ENCODE results near the gene ARHGAP27. TPM values are rescaled to one million over a fixed set of nuclear protein-coding genes. Genes with fewer than 3 reads are reported as not detected.
"Not testable (repeated sequence)": the region's sequence is repeated elsewhere in the genome, so short reads cannot be mapped to it uniquely, and the experiment has no call there.

Gene ARHGAP27, protein sequence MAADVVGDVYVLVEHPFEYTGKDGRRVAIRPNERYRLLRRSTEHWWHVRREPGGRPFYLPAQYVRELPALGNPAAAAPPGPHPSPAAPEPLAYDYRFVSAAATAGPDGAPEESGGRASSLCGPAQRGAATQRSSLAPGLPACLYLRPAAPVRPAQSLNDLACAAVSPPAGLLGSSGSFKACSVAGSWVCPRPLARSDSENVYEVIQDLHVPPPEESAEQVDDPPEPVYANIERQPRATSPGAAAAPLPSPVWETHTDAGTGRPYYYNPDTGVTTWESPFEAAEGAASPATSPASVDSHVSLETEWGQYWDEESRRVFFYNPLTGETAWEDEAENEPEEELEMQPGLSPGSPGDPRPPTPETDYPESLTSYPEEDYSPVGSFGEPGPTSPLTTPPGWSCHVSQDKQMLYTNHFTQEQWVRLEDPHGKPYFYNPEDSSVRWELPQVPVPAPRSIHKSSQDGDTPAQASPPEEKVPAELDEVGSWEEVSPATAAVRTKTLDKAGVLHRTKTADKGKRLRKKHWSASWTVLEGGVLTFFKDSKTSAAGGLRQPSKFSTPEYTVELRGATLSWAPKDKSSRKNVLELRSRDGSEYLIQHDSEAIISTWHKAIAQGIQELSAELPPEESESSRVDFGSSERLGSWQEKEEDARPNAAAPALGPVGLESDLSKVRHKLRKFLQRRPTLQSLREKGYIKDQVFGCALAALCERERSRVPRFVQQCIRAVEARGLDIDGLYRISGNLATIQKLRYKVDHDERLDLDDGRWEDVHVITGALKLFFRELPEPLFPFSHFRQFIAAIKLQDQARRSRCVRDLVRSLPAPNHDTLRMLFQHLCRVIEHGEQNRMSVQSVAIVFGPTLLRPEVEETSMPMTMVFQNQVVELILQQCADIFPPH
- total RNA-seq (2014; rRNA removed; shearing (Covaris generic)) = 171 and 180 TPM in 2 replicates

DNA sequence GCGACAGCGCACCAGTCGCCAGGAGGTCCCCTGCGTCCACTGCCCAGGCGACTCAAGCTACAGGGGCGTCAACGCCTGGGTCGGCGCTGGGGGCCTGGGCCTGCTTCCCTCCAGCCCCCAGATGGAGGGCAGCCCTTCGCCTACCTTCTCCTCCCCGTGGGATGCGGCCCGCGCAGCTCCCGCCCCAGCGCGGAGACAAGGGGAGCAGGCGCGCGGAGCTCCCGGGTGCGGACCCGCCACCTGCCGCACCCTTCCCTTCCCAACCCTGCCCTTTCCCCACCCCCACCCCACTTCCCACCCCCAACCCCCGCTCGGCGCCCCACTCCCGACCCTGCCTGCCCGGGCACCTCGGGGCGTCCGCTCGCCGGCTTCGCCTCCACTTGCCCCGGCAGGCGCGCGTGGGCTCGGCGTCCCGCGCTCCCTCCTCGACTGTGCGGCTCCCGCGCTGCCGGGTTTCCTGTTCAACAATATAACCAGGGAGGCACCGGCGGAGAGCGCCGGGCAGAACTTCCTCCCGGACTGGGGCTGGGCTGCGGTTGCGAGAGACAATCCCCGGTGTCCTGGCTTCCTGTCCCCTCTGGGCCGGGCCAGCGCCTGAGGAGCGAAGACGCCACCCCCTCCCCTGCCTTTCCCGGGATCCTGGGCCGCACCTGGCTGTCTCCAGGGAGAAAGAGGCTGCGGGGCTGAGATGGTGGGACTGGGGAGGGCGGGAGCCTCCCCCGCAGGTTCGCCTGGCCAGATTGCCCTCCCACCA is at the start of gene ARHGAP27:
TSS of gene ARHGAP27 (minus strand) at position 466 of the 754 bp plus-strand sequence. CDS start 2,591 bp downstream, outside the sequence.
- DNase-seq (ENCODE audit: low spot score) = peak; percentile 65

DNA sequence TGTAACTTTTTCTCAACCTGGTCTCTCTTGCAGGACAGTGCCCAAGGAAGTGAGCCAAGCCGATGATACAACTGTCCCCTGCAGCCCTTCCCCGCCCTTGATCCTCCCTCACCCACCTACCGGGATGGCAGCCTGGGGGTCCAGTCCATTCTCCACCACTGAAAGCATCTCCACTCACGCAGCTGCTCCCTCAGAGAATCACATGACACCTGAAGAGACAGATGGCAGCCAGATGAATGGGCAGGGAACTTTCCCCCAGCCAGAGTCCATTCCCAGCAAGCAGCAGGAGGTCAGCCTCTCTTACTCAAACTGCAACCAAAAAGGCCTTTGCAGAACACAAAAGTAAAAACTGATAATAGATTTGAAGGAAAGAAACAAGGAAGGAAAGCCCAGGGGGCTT is 49.6 kb upstream of the ARHGAP27 start:
- DNase-seq (ENCODE audit: low spot score) = not testable (repeated sequence)

DNA sequence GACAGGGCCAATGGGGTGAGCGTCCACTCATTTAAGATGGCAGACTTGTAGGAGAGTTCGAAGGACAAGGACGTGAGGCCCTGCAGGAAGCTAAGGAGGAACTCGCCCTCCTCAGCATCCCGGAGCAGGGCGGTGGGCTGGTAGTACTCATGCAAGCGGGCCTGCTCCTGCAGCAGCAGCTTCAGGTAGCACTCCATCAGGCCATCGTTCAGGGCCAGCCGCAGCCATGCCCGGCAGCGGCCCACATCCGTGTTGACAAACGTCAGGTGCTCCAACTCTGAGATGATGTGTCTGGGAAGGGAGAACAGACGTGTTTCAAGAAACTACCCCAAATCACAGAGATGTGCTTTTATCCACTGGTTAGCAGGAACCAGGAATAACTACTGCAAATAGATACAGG is 42.8 kb upstream of the ARHGAP27 start:
- not testable (repeated sequence) for DNase-seq (ENCODE audit: low spot score)

DNA sequence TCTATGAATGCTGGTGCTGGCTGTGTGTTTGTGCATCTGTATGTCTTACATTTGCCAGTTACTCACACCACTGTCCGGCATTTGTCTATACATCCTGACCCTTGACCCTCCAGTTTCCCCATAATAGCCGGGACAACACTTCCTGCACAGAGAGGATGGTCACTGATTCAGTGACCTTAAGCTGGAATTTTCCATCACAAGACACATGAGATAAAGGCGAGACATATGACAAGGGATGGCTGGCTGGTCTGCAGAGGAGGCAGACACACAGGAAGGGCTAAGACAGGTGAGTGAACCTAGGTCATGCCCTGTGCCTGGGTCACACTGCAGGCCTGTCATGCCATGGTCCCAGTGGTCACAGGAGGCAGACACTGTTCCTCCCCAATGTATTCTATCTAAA is 39.6 kb upstream of the ARHGAP27 start:
- not testable (repeated sequence) for DNase-seq (ENCODE audit: low spot score)

DNA sequence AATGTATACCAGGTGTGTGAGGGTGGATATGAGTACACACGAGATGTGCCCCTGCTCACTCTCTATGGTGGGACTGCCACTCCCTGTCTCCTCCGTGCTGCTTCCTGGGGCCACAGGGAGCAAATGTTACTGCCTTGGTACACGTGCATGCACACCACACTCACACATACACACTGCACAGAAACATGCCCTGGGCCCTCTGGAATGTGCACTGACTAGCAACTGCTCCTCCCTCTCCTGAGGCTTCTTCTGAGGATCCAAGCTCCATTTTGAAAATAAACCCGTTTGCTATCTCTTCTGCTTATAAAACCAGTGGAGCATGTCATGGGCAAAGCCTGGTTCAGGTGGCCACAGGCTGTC is 36.5 kb upstream of the ARHGAP27 start:
- DNase-seq (ENCODE audit: low spot score) = not testable (repeated sequence)

DNA sequence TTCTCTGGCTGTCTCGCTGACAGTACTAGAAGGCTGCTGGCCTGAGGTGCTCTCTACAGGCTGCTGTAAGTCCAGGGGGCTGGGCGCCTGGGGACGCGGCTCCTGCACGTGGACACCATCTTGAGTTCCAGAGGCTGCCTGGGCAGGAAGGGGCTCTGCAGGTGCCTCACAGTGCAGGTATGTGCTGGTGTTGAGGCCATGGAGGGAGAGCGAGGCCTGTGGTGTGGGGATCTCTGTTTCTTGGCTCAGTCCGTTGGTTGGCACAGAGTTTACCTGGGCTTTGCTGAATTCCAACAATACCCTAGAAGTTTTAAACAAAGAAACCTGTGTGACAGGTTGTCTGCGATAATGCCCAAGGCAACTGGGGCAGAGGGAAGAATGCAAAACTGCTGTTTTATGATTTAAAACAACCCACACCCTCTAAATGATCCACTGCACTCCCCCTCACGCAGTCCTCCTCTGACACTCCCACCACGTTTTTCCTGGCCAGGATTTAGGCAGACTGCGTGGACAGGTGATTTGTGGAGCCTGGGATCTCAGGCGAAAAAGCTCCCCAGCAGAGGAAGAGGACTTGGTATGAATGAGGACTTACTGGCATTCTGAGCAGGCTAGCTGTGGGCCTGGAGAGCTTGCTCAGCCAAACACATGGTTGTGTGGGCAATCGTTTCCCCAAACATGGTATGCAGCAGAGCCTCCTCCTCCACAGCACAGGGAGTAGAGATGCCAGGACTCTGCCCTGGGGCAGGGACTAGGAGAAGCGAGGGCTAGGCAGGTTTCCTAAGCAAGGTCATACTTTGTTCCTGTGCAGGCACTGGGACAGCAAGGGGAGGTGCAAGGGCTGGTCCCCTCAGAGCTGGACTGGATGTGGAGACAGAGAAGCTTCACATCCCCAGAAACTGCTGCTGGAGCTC is 35.9 kb upstream of the ARHGAP27 start:
- DNase-seq (ENCODE audit: low spot score) = peak; percentile 52

DNA sequence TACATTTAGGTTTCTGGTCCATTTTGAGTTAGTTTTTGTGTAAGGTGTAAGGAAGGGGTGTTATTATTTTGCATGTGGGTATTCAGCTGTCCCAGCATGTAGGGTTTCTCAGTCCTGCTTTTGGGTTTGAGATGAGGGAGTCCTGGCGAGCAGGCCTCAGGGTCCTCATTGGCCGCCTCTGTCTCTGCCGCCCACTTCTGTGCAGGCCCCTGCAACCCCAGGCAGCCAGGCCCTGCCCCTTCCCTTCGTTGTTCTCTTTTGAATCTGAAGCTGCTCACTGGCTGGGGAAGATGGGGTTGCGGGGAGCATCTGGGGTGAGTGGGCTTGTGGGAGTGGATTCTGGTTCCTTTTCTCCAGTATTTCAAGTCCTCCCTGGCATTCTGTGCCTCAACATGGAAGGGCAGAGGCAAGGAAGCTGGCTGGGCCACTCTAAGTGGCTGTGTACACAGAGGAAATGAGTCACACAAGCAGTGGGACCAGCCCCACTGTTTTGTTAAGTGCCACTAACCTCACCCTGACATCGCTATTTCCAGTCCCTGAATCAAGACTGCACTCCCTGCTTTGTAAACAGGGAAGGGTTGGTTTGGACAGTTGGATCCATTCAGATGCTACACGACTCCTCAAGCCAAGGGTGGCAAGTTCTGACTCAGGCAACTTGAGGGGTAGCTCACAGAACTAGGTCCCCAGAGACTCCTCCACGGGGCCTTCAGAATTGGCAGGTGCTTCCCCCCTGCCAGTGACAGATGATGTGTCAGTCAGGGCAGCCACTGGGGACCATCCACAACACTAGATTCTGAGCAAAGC is 29.1 kb upstream of the ARHGAP27 start:
- peak; percentile 83 for DNase-seq (ENCODE audit: low spot score)

DNA sequence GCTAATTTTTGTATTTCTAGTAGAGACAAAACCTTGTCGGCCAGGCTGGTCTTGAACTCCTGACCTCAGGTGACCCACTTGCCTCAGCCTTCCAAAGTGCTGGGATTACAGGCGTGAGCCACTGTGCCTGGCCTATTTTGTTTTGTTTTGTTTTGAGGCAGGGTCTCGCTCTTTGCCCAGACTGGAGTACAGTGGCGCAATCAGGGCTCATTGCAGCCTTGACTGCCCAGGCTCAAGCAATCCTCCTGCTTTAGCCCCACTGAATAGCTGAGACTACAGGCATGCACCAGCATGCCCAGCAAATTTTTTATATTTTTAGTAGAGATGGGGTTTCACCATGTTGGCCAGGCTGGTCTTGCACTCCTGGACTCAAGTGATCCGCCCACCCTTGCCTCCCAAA is 27.8 kb upstream of the ARHGAP27 start:
- not testable (repeated sequence) for DNase-seq (ENCODE audit: low spot score)

DNA sequence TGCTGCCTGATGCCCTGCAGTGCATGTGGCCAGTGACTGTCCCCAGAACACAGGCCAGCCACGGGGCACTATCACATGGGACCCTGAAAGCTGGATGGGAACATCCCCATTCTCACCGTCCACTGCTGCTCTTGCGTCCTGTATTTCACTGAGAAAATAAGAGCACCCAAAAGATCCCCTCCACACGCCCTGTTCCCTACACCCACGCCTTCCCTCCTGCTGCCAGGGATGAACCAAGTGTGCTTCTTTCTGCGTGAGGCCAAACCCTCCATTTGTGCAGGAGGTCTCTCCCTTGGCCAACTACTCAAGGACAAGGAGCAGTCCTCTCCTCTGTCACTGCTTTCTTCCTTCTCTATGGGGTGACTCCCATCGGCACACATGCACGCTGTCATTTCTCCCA is 21.7 kb upstream of the ARHGAP27 start:
- DNase-seq (ENCODE audit: low spot score) = not testable (repeated sequence)

DNA sequence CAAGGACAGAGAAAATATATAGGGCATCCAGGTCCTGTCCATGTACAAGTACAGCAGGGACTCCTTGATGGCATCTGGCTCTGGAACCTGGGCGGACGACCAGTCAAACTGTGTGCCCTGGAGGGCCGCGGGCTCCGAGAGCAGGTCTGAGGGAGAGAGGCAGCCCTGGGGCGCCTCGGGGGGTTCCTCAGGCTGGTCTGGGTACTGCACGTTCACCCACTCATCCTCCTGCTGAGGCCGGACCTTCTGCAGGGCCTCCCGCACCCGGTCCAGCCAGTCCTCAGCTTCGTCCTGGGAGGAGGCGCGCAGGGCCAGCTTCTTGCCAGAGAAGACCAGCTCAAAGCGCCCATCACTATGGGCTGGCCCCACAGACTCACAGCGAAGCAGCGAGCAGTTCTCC is 21.1 kb upstream of the ARHGAP27 start:
- DNase-seq (ENCODE audit: low spot score) = not testable (repeated sequence)

DNA sequence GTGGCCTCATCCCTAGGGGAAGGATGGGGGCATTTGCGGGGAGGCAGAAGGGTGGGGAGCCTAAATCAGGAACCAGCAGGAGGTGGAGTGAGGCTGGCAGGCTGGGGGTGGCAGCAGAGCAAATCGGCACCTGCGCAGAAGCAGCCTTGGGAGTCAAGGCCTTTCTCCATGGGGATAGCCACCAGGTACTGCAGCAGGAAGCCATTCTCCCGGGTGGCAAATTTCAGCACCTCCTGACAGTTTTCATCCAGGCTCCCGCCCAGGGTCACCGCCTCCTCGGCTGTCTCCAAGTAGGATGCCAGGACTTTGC is 20.5 kb upstream of the ARHGAP27 start:
- not testable (repeated sequence) for DNase-seq (ENCODE audit: low spot score)

DNA sequence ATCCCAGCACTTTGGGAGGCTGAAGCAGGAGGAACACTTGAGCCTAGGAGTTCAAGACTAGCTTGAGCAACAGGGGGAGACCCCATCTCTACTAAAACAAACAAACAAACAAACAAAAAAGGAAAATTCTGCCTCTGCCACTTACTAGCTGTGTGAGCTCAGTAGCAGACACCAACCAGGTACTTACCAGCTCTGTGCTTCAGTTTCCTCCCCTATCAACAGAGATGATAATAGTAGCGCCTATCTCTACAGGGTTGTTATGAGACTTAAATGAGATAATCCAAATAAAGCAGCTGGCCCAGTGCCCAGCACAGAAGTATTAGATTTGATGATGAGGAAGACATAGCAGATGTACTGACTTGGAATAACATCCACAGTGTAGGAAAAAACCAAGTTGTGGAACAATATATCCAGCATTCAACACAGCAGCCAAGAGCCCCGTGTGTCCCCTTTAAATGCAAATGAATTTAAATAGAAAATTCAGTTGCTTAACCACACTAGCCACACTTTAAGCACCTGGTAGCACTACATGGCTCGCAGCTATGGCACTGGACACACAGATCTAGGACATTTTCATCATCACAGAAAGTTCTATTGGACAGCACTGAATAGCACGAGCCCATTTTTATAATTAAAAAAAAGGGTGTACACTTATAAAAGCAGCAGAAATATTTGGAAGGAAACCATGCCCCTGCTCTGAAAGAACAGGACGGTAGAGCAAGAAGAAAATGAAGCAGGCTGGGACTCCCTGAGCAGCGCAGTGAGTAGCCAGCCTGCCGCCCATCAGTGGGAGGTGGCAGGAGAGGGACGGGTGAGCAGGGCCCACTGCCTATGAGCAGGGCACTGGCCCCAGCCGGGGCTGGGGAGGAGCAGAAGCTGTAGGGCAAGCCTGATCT is 19.9 kb upstream of the ARHGAP27 start:
- DNase-seq (ENCODE audit: low spot score) = not testable (repeated sequence)

DNA sequence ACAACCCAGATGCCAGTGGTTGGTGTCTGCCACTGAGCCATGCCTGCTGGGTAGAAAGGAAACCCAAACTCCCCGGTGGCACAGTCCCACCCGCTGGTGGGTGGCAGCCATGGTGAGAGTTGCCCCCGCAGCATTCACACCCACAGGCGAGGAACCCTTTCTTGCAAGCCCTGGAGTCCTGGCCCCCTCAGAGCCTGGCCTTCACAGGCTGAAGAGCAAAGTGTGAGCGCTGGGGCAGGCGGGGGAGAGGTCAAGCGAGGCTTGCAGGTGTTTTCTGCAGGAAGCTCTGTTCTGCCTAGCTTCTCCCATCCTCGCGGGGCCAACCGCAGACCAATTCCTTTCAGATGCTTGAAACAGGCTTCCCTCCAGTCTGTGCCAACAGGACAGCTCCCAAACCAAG is 19.0 kb upstream of the ARHGAP27 start:
- DNase-seq (ENCODE audit: low spot score) = not testable (repeated sequence)

DNA sequence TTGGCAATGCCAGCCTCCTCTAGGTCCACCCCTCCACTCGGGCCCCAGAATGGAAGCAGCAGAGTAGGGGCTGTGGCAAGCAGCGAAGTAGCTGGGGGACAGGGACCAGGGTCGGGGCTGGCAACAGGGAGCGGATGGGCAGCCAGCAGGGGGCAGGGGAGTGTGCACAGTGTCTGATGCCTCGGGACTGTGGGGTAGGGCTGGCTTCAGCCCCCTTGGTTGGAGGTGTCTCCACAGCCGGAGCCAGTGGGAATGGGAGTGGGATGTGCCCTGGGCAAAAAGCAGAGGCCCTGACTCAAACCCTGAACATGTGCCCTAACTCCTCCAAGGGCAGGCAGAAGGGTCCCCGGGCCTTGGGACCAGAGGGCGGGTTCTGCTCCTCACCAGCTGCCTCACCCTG is 18.5 kb upstream of the ARHGAP27 start:
- DNase-seq (ENCODE audit: low spot score) = no peak

DNA sequence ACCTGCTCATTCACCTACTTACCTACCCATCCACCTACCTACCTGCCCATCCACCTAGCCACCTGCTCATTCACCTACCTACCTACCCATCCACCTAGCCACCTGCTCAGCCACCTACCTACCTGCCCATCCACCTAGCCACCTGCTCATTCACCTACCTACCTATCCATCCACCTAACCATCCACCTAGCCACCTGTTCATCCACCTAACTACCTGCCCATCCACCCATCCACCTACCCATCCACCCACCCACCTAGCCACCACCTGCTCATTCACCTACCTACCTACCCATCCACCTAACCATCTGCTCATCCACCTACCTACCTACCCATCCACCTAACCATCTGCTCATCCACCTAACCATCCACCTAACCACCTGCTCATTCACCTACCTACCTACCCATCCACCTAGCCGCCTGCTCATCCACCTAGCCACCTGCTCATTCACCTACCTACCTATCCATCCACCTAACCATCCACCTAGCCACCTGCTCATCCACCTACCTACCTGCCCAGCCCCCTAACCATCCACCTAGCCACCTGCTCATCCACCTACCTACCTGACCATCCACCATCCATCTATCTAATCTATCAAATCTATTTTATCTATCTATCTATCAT is 17.1 kb upstream of the ARHGAP27 start:
- DNase-seq (ENCODE audit: low spot score) = not testable (repeated sequence)

DNA sequence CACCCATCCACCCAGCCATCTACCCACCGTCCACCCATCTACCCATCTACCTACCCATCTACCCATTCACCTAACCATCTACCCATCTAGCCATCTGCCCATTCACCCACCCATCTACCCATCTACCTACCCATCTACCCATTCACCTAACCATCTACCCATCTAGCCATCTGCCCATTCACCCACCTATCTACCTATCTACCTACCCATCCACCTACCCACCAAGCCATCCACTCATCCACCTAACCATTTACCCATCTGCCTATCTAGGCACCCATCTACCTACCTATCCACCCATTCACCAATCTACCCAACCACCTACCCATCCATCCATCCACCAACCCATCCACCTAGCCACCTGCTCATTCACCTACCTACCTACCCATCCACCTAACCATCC is 16.6 kb upstream of the ARHGAP27 start:
- DNase-seq (ENCODE audit: low spot score) = not testable (repeated sequence)

DNA sequence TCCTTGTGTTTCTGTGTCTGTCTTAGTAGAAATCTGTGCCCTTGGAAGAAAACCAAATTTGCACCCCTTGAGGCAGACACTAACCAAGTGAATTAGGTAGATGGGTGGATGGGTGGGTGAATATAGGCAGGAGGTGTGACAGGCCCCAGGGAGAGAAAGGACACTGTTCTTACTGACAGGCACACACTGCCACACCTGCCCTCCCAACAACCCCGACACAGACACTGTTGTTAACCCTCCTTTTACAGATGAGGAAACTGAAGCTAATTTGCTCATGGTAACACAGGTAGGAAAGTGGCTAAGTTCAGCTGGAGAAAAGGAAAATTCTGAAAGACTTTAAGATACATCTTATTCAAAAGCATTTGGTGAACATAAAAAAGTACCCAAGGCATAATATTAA is 15.8 kb upstream of the ARHGAP27 start:
- DNase-seq (ENCODE audit: low spot score) = peak; percentile 8

DNA sequence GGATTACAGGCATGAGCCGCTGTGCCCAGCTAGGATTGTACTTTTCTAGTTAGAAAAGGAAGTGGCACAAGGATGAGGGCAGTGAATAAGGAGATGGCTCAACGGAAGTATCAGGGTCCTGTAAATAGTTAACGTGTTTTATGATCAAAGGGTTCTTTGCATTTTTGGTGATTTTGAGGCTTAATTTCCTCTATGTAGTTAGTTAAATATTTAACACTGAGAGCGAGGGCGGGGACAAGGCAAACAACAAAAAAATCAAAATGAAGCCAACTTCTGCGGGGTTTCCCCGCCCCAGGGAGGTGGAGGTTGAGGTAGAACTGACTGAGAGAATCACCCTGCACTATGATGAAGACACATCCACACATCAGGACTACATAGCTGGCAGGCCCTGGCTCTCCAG is 15.4 kb upstream of the ARHGAP27 start:
- DNase-seq (ENCODE audit: low spot score) = peak; percentile 32

Measured in HT-29 (cell line).